GM18502 (cell line): Measurements from ENCODE around the gene PMM1.
"Not testable (repeated sequence)": the region's sequence is repeated elsewhere in the genome, so short reads cannot be mapped to it uniquely, and the experiment has no call there.

Experiments used
- ATAC-seq: cut with Tn5 transposase; IDR thresholded peaks from one replicate; pipeline ENCODE4 v1.9.1; 2021; ENCODE audit warnings: mild to moderate bottlenecking; ENCODE audit not compliant: unreplicated experiment, poor library complexity

The PMM1 gene

GRCh38 chr22:41598081-41598480 lies 8.4 kb upstream of the PMM1 start:
- ATAC-seq, result no peak

GRCh38 chr22:41597635-41597953 lies 8.0 kb upstream of the PMM1 start:
- no peak for ATAC-seq

GRCh38 chr22:41596776-41597634 lies 7.4 kb upstream of the PMM1 start:
- no peak for ATAC-seq

GRCh38 chr22:41595703-41596102 lies 6.1 kb upstream of the PMM1 start:
- ATAC-seq, result no peak

- ATAC-seq, result not testable (repeated sequence)
These were observed 3.8 kb upstream of the PMM1 start for GRCh38 chr22:41593336-41593960.

GRCh38 chr22:41587347-41587723 lies 2.3 kb downstream of the PMM1 start:
- no peak for ATAC-seq

GRCh38 chr22:41585898-41586297 lies 3.7 kb downstream of the PMM1 start:
- ATAC-seq, result no peak

GRCh38 chr22:41584881-41585280 lies 4.8 kb downstream of the PMM1 start:
- no peak for ATAC-seq

- ATAC-seq, result no peak
These were observed 6.9 kb downstream of the PMM1 start for GRCh38 chr22:41582694-41583093.

GRCh38 chr22:41579997-41580355 lies 9.7 kb downstream of the PMM1 start:
- ATAC-seq, result no peak

- ATAC-seq, result no peak
These were observed 10.2 kb downstream of the PMM1 start for GRCh38 chr22:41579297-41579996.

- no peak for ATAC-seq
These were observed 10.8 kb downstream of the PMM1 start for GRCh38 chr22:41578818-41579217.

GRCh38 chr22:41578114-41578513 lies 11.5 kb downstream of the PMM1 start:
- ATAC-seq, result no peak

GRCh38 chr22:41576877-41577276 lies 12.8 kb downstream of the PMM1 start:
- no peak for ATAC-seq

GRCh38 chr22:41575533-41575932 lies 14.1 kb downstream of the PMM1 start:
- ATAC-seq, result no peak

- ATAC-seq, result no peak
These were observed 14.7 kb downstream of the PMM1 start for GRCh38 chr22:41574847-41575381.

- ATAC-seq, result no peak
These were observed 16.0 kb downstream of the PMM1 start for GRCh38 chr22:41573677-41574076.

- not testable (repeated sequence) for ATAC-seq
These were observed 17.3 kb downstream of the PMM1 start for GRCh38 chr22:41572305-41572704.

GRCh38 chr22:41571786-41572185 lies 17.9 kb downstream of the PMM1 start:
- ATAC-seq, result no peak

- ATAC-seq, result no peak
These were observed 19.4 kb downstream of the PMM1 start for GRCh38 chr22:41570221-41570620.

GRCh38 chr22:41568811-41569210 lies 20.8 kb downstream of the PMM1 start:
- ATAC-seq, result no peak

- ATAC-seq, result no peak
These were observed 22.2 kb downstream of the PMM1 start for GRCh38 chr22:41567512-41567768.
